ENCODE measurements around the gene COBLL1. TPM values are rescaled to one million over a fixed set of nuclear protein-coding genes. Genes with fewer than 3 reads are reported as not detected.

COBLL1 gene
- total RNA-seq (2021) = 5.6 and 5.9 TPM in 2 replicates
- long read RNA-seq, partial matches to known transcripts = 2 of 4 reads
- long read RNA-seq, other reads (novel, unspliced or antisense) = 2 of 4 reads

- no peak within 1 kb of the TSS for H3K56ac ChIP-seq (ENCODE audit: insufficient read length, low read depth, low read length)
- no peaks in the 10 kb centered on the region for H4K20me1 ChIP-seq (ENCODE audit: control insufficient read depth, insufficient read depth, insufficient read length)
Observed at GRCh38 chr2:164841719-164842623, at the start of gene COBLL1. Gene COBLL1 (minus strand): TSS chr2:164841823. CDS start chr2:164841196, 627 bp downstream.

More at GRCh38 chr2:164841719-164842623, at the start of gene COBLL1:
- H3K4me1 Mint-ChIP-seq = peaks cover 14 to 15% of the 10 kb centered on the region in 2 experiments
- Histone ChIP-seq H2AK5ac (ENCODE audit: insufficient read length, low read length) (no peak within 1 kb of the TSS), H4K5ac (ENCODE audit: insufficient read length, low read depth, low read length) (no peak within 1 kb of the TSS), H3K27me3 (ENCODE audit: insufficient read depth, low read length) (no peaks in the 10 kb centered on the region; the same call in 1 of the 2 replicates), H3K18ac (ENCODE audit: insufficient read length, low read depth, low read length) (peak within 1 kb of the TSS; percentile 15), H3K23me2 (ENCODE audit: insufficient read length, low read depth, low read length, poor library complexity, severe bottlenecking) (peaks cover 8% of the 10 kb centered on the region), H3K4me2 (ENCODE audit: insufficient read depth, insufficient read length, low read length) (peak within 1 kb of the TSS; percentile 83), H2AFZ (ENCODE audit: low read length) (no peak within 1 kb of the TSS), H3K23ac (ENCODE audit: insufficient read length, low read depth, low read length) (no peak within 1 kb of the TSS), H3K27ac (ENCODE audit: insufficient read length, low read depth, low read length) (no peak within 1 kb of the TSS), H3K14ac (ENCODE audit: insufficient read depth, low read length) (peak within 1 kb of the TSS; percentile 4), H3K9me3 (ENCODE audit: control insufficient read depth, low read depth, low read length) (no peaks in the 10 kb centered on the region), H2BK20ac (ENCODE audit: low read depth, low read length, poor library complexity, severe bottlenecking) (no peak within 1 kb of the TSS), H2BK5ac (ENCODE audit: insufficient read length, low read length) (no peak within 1 kb of the TSS), H3K79me2 (ENCODE audit: insufficient read depth, low read length) (no peaks in the 10 kb centered on the region), H2BK15ac (ENCODE audit: low read depth, low read length) (no peak within 1 kb of the TSS; the same call in 1 of the 2 replicates), H3K79me1 (ENCODE audit: insufficient read depth, low read depth, low read length, poor library complexity, severe bottlenecking) (no peaks in the 10 kb centered on the region), H2BK120ac (ENCODE audit: low read depth, low read length, poor library complexity, severe bottlenecking) (no peak within 1 kb of the TSS), H3T11ph (ENCODE audit: low read length) (no peak within 1 kb of the TSS), H4K91ac (ENCODE audit: insufficient read length, low read depth, low read length) (no peak within 1 kb of the TSS), H3K9ac (ENCODE audit: extremely low read depth, insufficient read length, low read length) (peak within 1 kb of the TSS; percentile 67), H3K4me1 (ENCODE audit: insufficient read depth, low read length) (no peaks in the 10 kb centered on the region), H3K4ac (ENCODE audit: low read depth, low read length) (no peak within 1 kb of the TSS), H2BK12ac (ENCODE audit: insufficient read length, low read depth, low read length) (no peak within 1 kb of the TSS), H4K8ac (replicated peaks; ENCODE audit: insufficient read length, low read depth, low read length) (no peak within 1 kb of the TSS)
- DNase-seq = peak; percentile 91
- TF ChIP-seq, protein P1, sequence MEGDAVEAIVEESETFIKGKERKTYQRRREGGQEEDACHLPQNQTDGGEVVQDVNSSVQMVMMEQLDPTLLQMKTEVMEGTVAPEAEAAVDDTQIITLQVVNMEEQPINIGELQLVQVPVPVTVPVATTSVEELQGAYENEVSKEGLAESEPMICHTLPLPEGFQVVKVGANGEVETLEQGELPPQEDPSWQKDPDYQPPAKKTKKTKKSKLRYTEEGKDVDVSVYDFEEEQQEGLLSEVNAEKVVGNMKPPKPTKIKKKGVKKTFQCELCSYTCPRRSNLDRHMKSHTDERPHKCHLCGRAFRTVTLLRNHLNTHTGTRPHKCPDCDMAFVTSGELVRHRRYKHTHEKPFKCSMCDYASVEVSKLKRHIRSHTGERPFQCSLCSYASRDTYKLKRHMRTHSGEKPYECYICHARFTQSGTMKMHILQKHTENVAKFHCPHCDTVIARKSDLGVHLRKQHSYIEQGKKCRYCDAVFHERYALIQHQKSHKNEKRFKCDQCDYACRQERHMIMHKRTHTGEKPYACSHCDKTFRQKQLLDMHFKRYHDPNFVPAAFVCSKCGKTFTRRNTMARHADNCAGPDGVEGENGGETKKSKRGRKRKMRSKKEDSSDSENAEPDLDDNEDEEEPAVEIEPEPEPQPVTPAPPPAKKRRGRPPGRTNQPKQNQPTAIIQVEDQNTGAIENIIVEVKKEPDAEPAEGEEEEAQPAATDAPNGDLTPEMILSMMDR (conservative IDR thresholded peaks at IDR 0.05) = peak; percentile 84
- H3K4me3 Mint-ChIP-seq = peak within 1 kb of the TSS; percentile 83 to 90
- H3K36me3 Mint-ChIP-seq (ENCODE audit: insufficient read depth in 1 of 3, low read depth in 3 of 3) = no peaks in the 10 kb centered on the region
- peak within 1 kb of the TSS in 1 of 3 experiments; percentile 93; a peak in 3 of 7 replicates for H3K27ac Mint-ChIP-seq
- no peaks in the 10 kb centered on the region; a peak in 1 of 5 replicates for H3K9me3 Mint-ChIP-seq
- WGBS (ENCODE audit: extremely low coverage, insufficient read length, low lambda C conversion rate) = no CpG with 5 or more reads among the region's 57 CpGs
- H3K27me3 Mint-ChIP-seq (ENCODE audit: low read depth) = peaks cover 16% of the 10 kb centered on the region
